Activated T-cell treated with anti-CD3 and anti-CD28 coated beads, Interleukin-2, amount 50 U/mL, for 4 hours (primary cell): ENCODE results near the gene TNFRSF19. TPM values are rescaled to one million over a fixed set of nuclear protein-coding genes. Genes with fewer than 3 reads are reported as not detected.

ENCODE experiments used
- ATAC-seq, 2 donors: fragments of 200-7000 bp; cut with Tn5 transposase; one replicate each; pipeline ENCODE4 v1.10.0; 2021
- DNase-seq: peaks from one replicate; pipeline ENCODE4 v3.0.0-alpha.2; 2020
- H3K27me3 Mint-ChIP-seq: one replicate; pipeline ENCODE4 v1.8.0; 2021; ENCODE audit warnings: low read depth, mixed read lengths
- H3K36me3 Mint-ChIP-seq: one replicate; pipeline ENCODE4 v1.8.0; 2022; ENCODE audit warnings: mixed read lengths; ENCODE audit not compliant: insufficient read depth
- H3K4me1 Mint-ChIP-seq: one replicate; pipeline ENCODE4 v1.8.0; 2021; ENCODE audit warnings: low read depth, mixed read lengths
- H3K4me3 Mint-ChIP-seq: one replicate; pipeline ENCODE4 v1.8.0; 2021; ENCODE audit warnings: mild to moderate bottlenecking, moderate library complexity, mixed read lengths
- H3K9me3 Mint-ChIP-seq: one replicate; pipeline ENCODE4 v1.8.0; 2021; ENCODE audit warnings: mixed read lengths
- total RNA-seq, 3 donors: library from RNA; stranded (reverse); gene quantifications; one replicate each; pipeline ENCODE4 v1.2.1, GENCODE V29; 2021

The TNFRSF19 gene
- total RNA-seq, 3 donors from 2014 or later = 0.05 to 0.18 TPM; not detected in 1

- H3K4me1 Mint-ChIP-seq = no peaks in the 10 kb centered on the region
- peaks cover 4% of the 10 kb centered on the region for H3K27me3 Mint-ChIP-seq
- no peaks in the 10 kb centered on the region for H3K9me3 Mint-ChIP-seq
- no peaks in the 10 kb centered on the region for H3K36me3 Mint-ChIP-seq
- no peak overlapping the region for H3K4me3 Mint-ChIP-seq
- ATAC-seq (no peak), DNase-seq (no peak)
Measured at GRCh38 chr13:23634897-23635296, 64.7 kb downstream of the TNFRSF19 start.

- no peak for DNase-seq
- H3K27me3 Mint-ChIP-seq = peaks cover 2% of the 10 kb centered on the region
- ATAC-seq = no peak
- no peaks in the 10 kb centered on the region for H3K9me3 Mint-ChIP-seq
- no peaks in the 10 kb centered on the region for H3K36me3 Mint-ChIP-seq
- no peaks in the 10 kb centered on the region for H3K4me1 Mint-ChIP-seq
- no peak overlapping the region for H3K4me3 Mint-ChIP-seq
Measured at GRCh38 chr13:23636360-23636759, 66.1 kb downstream of the TNFRSF19 start.

- no peaks in the 10 kb centered on the region for H3K9me3 Mint-ChIP-seq
- DNase-seq (no peak), ATAC-seq (no peak)
- no peaks in the 10 kb centered on the region for H3K27me3 Mint-ChIP-seq
- no peaks in the 10 kb centered on the region for H3K36me3 Mint-ChIP-seq
- no peaks in the 10 kb centered on the region for H3K4me1 Mint-ChIP-seq
- H3K4me3 Mint-ChIP-seq = no peak overlapping the region
Measured at GRCh38 chr13:23637829-23638228, 67.6 kb downstream of the TNFRSF19 start.

- DNase-seq (no peak), ATAC-seq (no peak)
- no peaks in the 10 kb centered on the region for H3K36me3 Mint-ChIP-seq
- no peaks in the 10 kb centered on the region for H3K27me3 Mint-ChIP-seq
- no peaks in the 10 kb centered on the region for H3K4me1 Mint-ChIP-seq
- H3K4me3 Mint-ChIP-seq = no peak overlapping the region
- H3K9me3 Mint-ChIP-seq = no peaks in the 10 kb centered on the region
Measured at GRCh38 chr13:23639674-23640073, 69.5 kb downstream of the TNFRSF19 start.

GRCh38 chr13:23642110-23642509 is 71.9 kb downstream of the TNFRSF19 start:
- Mint-ChIP-seq H3K9me3 (no peaks in the 10 kb centered on the region), H3K36me3 (no peaks in the 10 kb centered on the region), H3K4me1 (no peaks in the 10 kb centered on the region), H3K4me3 (no peak overlapping the region), H3K27me3 (peaks cover 2% of the 10 kb centered on the region)
- no peak for DNase-seq
- ATAC-seq = no peak

- no peaks in the 10 kb centered on the region for H3K36me3 Mint-ChIP-seq
- H3K4me1 Mint-ChIP-seq = no peaks in the 10 kb centered on the region
- peaks cover 5% of the 10 kb centered on the region for H3K27me3 Mint-ChIP-seq
- no peak overlapping the region for H3K4me3 Mint-ChIP-seq
- ATAC-seq (peak in 1 of 2 donors; percentile 7), DNase-seq (no peak)
- no peaks in the 10 kb centered on the region for H3K9me3 Mint-ChIP-seq
Measured at GRCh38 chr13:23643338-23644125, 73.3 kb downstream of the TNFRSF19 start.

- H3K4me1 Mint-ChIP-seq = no peaks in the 10 kb centered on the region
- H3K27me3 Mint-ChIP-seq = peaks cover 11% of the 10 kb centered on the region
- no peaks in the 10 kb centered on the region for H3K36me3 Mint-ChIP-seq
- DNase-seq (no peak), ATAC-seq (no peak)
- no peaks in the 10 kb centered on the region for H3K9me3 Mint-ChIP-seq
- no peak overlapping the region for H3K4me3 Mint-ChIP-seq
Measured at GRCh38 chr13:23644126-23644419, 73.9 kb downstream of the TNFRSF19 start.

GRCh38 chr13:23644527-23645138 is 74.4 kb downstream of the TNFRSF19 start:
- no peak for ATAC-seq
- H3K9me3 Mint-ChIP-seq = no peaks in the 10 kb centered on the region
- peaks cover 16% of the 10 kb centered on the region for H3K27me3 Mint-ChIP-seq
- H3K4me3 Mint-ChIP-seq = no peak overlapping the region
- DNase-seq = no peak
- H3K36me3 Mint-ChIP-seq = no peaks in the 10 kb centered on the region
- no peaks in the 10 kb centered on the region for H3K4me1 Mint-ChIP-seq

- ATAC-seq (no peak), DNase-seq (no peak)
- Mint-ChIP-seq H3K36me3 (no peaks in the 10 kb centered on the region), H3K27me3 (peaks cover 26% of the 10 kb centered on the region), H3K9me3 (no peaks in the 10 kb centered on the region), H3K4me1 (no peaks in the 10 kb centered on the region), H3K4me3 (no peak overlapping the region)
Measured at GRCh38 chr13:23645851-23646250, 75.6 kb downstream of the TNFRSF19 start.

- H3K36me3 Mint-ChIP-seq = no peaks in the 10 kb centered on the region
- DNase-seq = no peak
- ATAC-seq = no peak
- H3K9me3 Mint-ChIP-seq = no peaks in the 10 kb centered on the region
- peaks cover 15% of the 10 kb centered on the region for H3K4me1 Mint-ChIP-seq
- H3K27me3 Mint-ChIP-seq = peaks cover 37% of the 10 kb centered on the region
- no peak overlapping the region for H3K4me3 Mint-ChIP-seq
Measured at GRCh38 chr13:23651439-23651838, 81.2 kb downstream of the TNFRSF19 start.

- no peak for DNase-seq
- H3K4me3 Mint-ChIP-seq = no peak overlapping the region
- no peaks in the 10 kb centered on the region for H3K36me3 Mint-ChIP-seq
- no peaks in the 10 kb centered on the region for H3K9me3 Mint-ChIP-seq
- ATAC-seq = peak; percentile 30 to 32
- H3K27me3 Mint-ChIP-seq = peaks cover 37% of the 10 kb centered on the region
- peaks cover 15% of the 10 kb centered on the region for H3K4me1 Mint-ChIP-seq
Measured at GRCh38 chr13:23651887-23652286, 81.7 kb downstream of the TNFRSF19 start.

GRCh38 chr13:23652909-23653726 is 82.9 kb downstream of the TNFRSF19 start:
- Mint-ChIP-seq H3K27me3 (peaks cover 37% of the 10 kb centered on the region), H3K4me1 (peaks cover 15% of the 10 kb centered on the region), H3K9me3 (no peaks in the 10 kb centered on the region), H3K36me3 (no peaks in the 10 kb centered on the region), H3K4me3 (no peak overlapping the region)
- DNase-seq = no peak
- no peak for ATAC-seq

GRCh38 chr13:23654111-23655110 is 84.2 kb downstream of the TNFRSF19 start:
- no peak overlapping the region for H3K4me3 Mint-ChIP-seq
- DNase-seq (no peak), ATAC-seq (no peak)
- H3K36me3 Mint-ChIP-seq = no peaks in the 10 kb centered on the region
- H3K27me3 Mint-ChIP-seq = peaks cover 24% of the 10 kb centered on the region
- H3K4me1 Mint-ChIP-seq = peaks cover 15% of the 10 kb centered on the region
- no peaks in the 10 kb centered on the region for H3K9me3 Mint-ChIP-seq

- ATAC-seq = no peak
- H3K4me1 Mint-ChIP-seq = peaks cover 15% of the 10 kb centered on the region
- H3K4me3 Mint-ChIP-seq = no peak overlapping the region
- H3K27me3 Mint-ChIP-seq = peaks cover 15% of the 10 kb centered on the region
- DNase-seq = no peak
- no peaks in the 10 kb centered on the region for H3K36me3 Mint-ChIP-seq
- no peaks in the 10 kb centered on the region for H3K9me3 Mint-ChIP-seq
Measured at GRCh38 chr13:23655321-23655720, 85.1 kb downstream of the TNFRSF19 start.
